ENCODE results near the gene PLCB4. TPM values are rescaled to one million over a fixed set of nuclear protein-coding genes. Genes with fewer than 3 reads are reported as not detected.

Gene PLCB4
- total RNA-seq, 1 donor from 2014 or later, result 38.0 TPM

GRCh38 chr20:9279918-9280401 lies 211.1 kb downstream of the PLCB4 start:
- H3K9me3 ChIP-seq, result no peaks in the 10 kb centered on the region
- no peaks in the 10 kb centered on the region for H3K36me3 ChIP-seq
- intact Hi-C loops (cut with DNase I), result no loop called here
- no peaks in the 10 kb centered on the region for H3K4me1 ChIP-seq
- H3K4me3 ChIP-seq, result no peak overlapping the region
- H3K27ac ChIP-seq, result no peak overlapping the region
- no peaks in the 10 kb centered on the region for H3K27me3 ChIP-seq
- DNase-seq (ENCODE audit: low spot score in 2 of 2), result no peak
- TF ChIP-seq CTCF (IDR thresholded peaks at IDR 0.05), result no peak

GRCh38 chr20:9280666-9281065 lies 211.8 kb downstream of the PLCB4 start:
- no peaks in the 10 kb centered on the region for H3K4me1 ChIP-seq
- H3K9me3 ChIP-seq, result no peaks in the 10 kb centered on the region
- no peak for TF ChIP-seq CTCF (IDR thresholded peaks at IDR 0.05)
- H3K27me3 ChIP-seq, result no peaks in the 10 kb centered on the region
- no peak for DNase-seq (ENCODE audit: low spot score in 2 of 2)
- H3K27ac ChIP-seq, result no peak overlapping the region
- no peak overlapping the region for H3K4me3 ChIP-seq
- intact Hi-C loops (cut with DNase I), result no loop called here
- H3K36me3 ChIP-seq, result no peaks in the 10 kb centered on the region

- H3K36me3 ChIP-seq, result no peaks in the 10 kb centered on the region
- no peak for TF ChIP-seq CTCF (IDR thresholded peaks at IDR 0.05)
- no peaks in the 10 kb centered on the region for H3K9me3 ChIP-seq
- intact Hi-C loops (cut with DNase I), result loop anchor here (1.0 kb wide), 1 partner anchor 17 kb away; no protein-coding TSS in a partner anchor
- no peak overlapping the region for H3K27ac ChIP-seq
- H3K4me3 ChIP-seq, result no peak overlapping the region
- no peak for DNase-seq (ENCODE audit: low spot score in 2 of 2)
- no peaks in the 10 kb centered on the region for H3K27me3 ChIP-seq
- no peaks in the 10 kb centered on the region for H3K4me1 ChIP-seq
These were observed 212.9 kb downstream of the PLCB4 start for GRCh38 chr20:9281803-9282202.

- no peak overlapping the region for H3K27ac ChIP-seq
- intact Hi-C loops (cut with DNase I), result no loop called here
- H3K4me3 ChIP-seq, result no peak overlapping the region
- H3K9me3 ChIP-seq, result no peaks in the 10 kb centered on the region
- H3K27me3 ChIP-seq, result no peaks in the 10 kb centered on the region
- no peaks in the 10 kb centered on the region for H3K36me3 ChIP-seq
- TF ChIP-seq CTCF (IDR thresholded peaks at IDR 0.05), result no peak
- no peak for DNase-seq (ENCODE audit: low spot score in 2 of 2)
- no peaks in the 10 kb centered on the region for H3K4me1 ChIP-seq
These were observed 216.7 kb downstream of the PLCB4 start for GRCh38 chr20:9285617-9286016.

- Histone ChIP-seq H3K4me3 (no peak overlapping the region), H3K27ac (no peak overlapping the region), H3K36me3 (no peaks in the 10 kb centered on the region), H3K9me3 (no peaks in the 10 kb centered on the region), H3K4me1 (no peaks in the 10 kb centered on the region), H3K27me3 (no peaks in the 10 kb centered on the region)
- intact Hi-C loops (cut with DNase I), result no loop called here
- TF ChIP-seq CTCF (IDR thresholded peaks at IDR 0.05), result no peak
- no peak for DNase-seq (ENCODE audit: low spot score in 2 of 2)
These were observed 217.9 kb downstream of the PLCB4 start for GRCh38 chr20:9286501-9287461.
